GM18951 (cell line): ENCODE measurements around the gene IL20RA.

Experiments
- POLR2A ChIP-seq: IDR thresholded peaks from 4 replicates; pipeline ENCODE4 v1.6.1; 2011; ENCODE audit warnings: mild to moderate bottlenecking; ENCODE audit not compliant: insufficient read length, insufficient read depth; ENCODE audit errors: extremely low read depth
- in situ Hi-C: fragments of 300-500 bp; cut with MboI; formaldehyde crosslinking; loops from one replicate; pipeline ENCODE4 v1.12.0; 2022; ENCODE audit warnings: low sequenced_read_pairs, mixed read lengths, inconsistent platforms; ENCODE audit not compliant: unreplicated experiment

The IL20RA gene

GRCh38 chr6:137044366-137045221 lies at the start of gene IL20RA:
Gene IL20RA, minus strand, starts transcription at chr6:137044965. Its CDS starts 237 bp downstream, at chr6:137044728.
- no peak for TF ChIP-seq POLR2A
- in situ Hi-C loops: no loop called here

DNA sequence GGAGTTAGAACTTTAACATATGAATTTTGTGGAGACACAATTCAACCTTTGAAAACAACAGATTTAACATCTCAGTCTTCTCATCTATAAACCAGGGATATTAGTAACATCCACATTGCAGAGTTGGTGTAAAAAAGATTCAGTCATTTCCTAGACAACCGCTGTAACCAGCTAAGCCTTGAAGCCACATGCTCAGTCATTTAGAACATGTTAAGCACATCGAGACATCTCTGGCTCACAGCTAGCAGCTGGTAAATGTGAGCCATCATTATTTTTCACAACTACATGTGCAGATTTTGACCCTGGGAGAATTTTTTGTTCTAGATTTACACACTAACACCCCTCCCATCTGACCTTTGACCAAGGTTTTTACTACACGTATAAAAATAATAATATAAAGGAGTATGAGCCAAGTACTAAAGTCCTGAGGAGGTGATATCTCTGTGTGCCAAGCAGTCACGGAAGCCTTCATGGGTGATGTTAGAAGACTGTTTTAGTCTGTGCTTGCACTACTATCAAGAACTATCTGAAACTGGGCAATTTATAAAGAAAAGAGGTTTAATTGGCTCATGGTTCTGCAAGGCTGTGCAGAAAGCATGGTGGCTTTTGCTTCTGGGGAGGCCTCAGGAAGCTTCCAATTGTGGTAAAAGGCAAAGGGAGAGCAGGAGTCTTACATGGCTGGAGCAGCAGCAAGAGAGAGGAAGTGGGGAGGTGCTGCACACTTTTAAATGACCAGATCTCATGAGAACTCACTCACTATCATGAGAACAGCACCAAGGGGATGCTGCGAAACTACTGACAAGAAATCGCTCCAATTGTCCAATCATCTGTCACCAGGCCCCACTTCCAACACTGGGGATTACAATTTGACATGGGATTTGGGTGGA lies 48.7 kb upstream of the IL20RA start:
- no peak for TF ChIP-seq POLR2A
- in situ Hi-C loops: loop anchor here (5.0 to 25.0 kb wide), 2 partner anchors 224 to 544 kb away; no protein-coding TSS in a partner anchor

- TF ChIP-seq POLR2A: no peak
- in situ Hi-C loops: loop anchor here (5.0 to 25.0 kb wide), 2 partner anchors 225 to 545 kb away; no protein-coding TSS in a partner anchor
These were observed 47.3 kb upstream of the IL20RA start for GRCh38 chr6:137092018-137092417.

GRCh38 chr6:137089305-137089704 lies 44.5 kb upstream of the IL20RA start:
- in situ Hi-C loops: loop anchor here (25.0 kb wide), 1 partner anchor 548 kb away; no protein-coding TSS in a partner anchor
- no peak for TF ChIP-seq POLR2A

- in situ Hi-C loops: loop anchor here (25.0 kb wide), 1 partner anchor 549 kb away; no protein-coding TSS in a partner anchor
- TF ChIP-seq POLR2A: no peak
These were observed 43.1 kb upstream of the IL20RA start for GRCh38 chr6:137087902-137088301.

- in situ Hi-C loops: loop anchor here (25.0 kb wide), 1 partner anchor 551 kb away; no protein-coding TSS in a partner anchor
- no peak for TF ChIP-seq POLR2A
These were observed 41.3 kb upstream of the IL20RA start for GRCh38 chr6:137086031-137086430.

DNA sequence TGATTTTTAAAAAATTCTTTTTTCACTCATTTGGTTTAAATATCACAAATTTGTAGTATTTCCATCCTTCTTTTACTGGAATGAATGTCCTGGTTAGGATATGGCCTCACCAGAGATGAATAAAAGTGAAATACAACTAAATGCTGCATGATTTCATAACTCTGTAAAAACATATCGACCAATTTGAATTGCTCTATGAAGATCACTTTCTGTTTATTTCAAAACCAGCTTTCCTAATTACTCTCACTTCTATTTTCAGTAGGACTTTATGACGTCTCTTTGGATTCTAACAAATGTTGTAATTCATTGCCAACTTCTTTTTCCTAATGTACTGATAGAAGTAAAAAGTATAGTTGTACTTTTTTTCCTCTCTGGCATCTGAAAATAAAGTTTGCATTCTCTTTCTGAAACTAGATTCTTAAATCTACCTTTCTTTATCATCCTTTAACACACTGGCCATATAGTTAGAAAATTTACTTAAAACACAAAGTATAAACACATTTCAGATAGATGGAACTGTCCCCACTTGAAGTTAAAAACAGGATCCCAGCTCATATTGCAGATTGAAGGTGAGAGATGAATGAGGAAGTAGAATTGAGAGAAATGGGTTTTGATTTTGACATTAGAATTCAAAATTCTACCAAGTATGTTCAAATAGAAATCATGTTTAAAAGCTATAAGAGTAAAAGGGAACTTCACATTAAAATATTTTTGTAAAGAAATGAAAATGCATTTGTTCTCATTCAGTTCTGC lies 40.3 kb upstream of the IL20RA start:
- in situ Hi-C loops: loop anchor here (25.0 kb wide), 1 partner anchor 552 kb away; no protein-coding TSS in a partner anchor
- no peak for TF ChIP-seq POLR2A

GRCh38 chr6:137084090-137084489 lies 39.3 kb upstream of the IL20RA start:
- in situ Hi-C loops: loop anchor here (25.0 kb wide), 1 partner anchor 553 kb away; no protein-coding TSS in a partner anchor
- no peak for TF ChIP-seq POLR2A

GRCh38 chr6:137081997-137082396 lies 37.2 kb upstream of the IL20RA start:
- TF ChIP-seq POLR2A: no peak
- in situ Hi-C loops: loop anchor here (25.0 kb wide), 1 partner anchor 555 kb away; no protein-coding TSS in a partner anchor

DNA sequence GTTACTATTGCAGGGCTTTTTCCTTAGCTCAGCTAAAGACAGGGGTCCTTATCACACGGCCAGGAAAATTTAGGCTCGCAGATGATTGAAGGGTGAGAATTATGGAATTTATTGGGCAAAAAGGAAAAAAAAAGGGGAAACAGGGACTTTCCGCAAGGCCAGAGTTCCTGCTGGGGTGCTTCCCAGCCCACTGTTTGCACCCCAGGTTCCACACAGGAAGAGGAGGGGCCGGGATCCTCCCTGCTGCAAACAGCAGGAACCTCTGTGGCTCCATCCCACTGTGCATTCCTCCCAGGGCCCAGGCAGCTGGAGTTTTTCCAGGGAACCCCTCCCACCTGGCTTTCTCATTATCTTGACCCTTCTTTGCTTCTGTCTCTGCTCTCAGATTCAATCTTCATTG lies 35.9 kb upstream of the IL20RA start:
- in situ Hi-C loops: loop anchor here (25.0 kb wide), 1 partner anchor 557 kb away; no protein-coding TSS in a partner anchor
- no peak for TF ChIP-seq POLR2A

- in situ Hi-C loops: loop anchor here (25.0 kb wide), 1 partner anchor 561 kb away; no protein-coding TSS in a partner anchor
These were observed 31.7 kb upstream of the IL20RA start for GRCh38 chr6:137076277-137077068.

GRCh38 chr6:137075790-137076189 lies 31.0 kb upstream of the IL20RA start:
- in situ Hi-C loops: loop anchor here (25.0 kb wide), 1 partner anchor 562 kb away; no protein-coding TSS in a partner anchor

More at GRCh38 chr6:137076277-137077068, 31.7 kb upstream of the IL20RA start:
- no peak for TF ChIP-seq POLR2A
